AG20443 (cell line): ENCODE results near the gene SPINT3.
"Not testable (repeated sequence)": the region's sequence is repeated elsewhere in the genome, so short reads cannot be mapped to it uniquely, and the experiment has no call there.

Source experiments
- DNase-seq: peaks from one replicate; pipeline ENCODE4 v3.0.0; 2012; ENCODE audit warnings: low spot score, mixed read lengths

Gene SPINT3

GRCh38 chr20:45502561-45502960 lies 12.9 kb downstream of the SPINT3 start:
- no peak for DNase-seq

GRCh38 chr20:45501600-45501999 lies 13.8 kb downstream of the SPINT3 start:
- DNase-seq = no peak

GRCh38 chr20:45500022-45500421 lies 15.4 kb downstream of the SPINT3 start:
- DNase-seq = no peak

- no peak for DNase-seq
Observed at GRCh38 chr20:45497971-45498494, 17.4 kb downstream of the SPINT3 start.

- DNase-seq = no peak
Observed at GRCh38 chr20:45496166-45496565, 19.3 kb downstream of the SPINT3 start.

- no peak for DNase-seq
Observed at GRCh38 chr20:45495501-45495941, 19.9 kb downstream of the SPINT3 start.

GRCh38 chr20:45489083-45489531 lies 26.3 kb downstream of the SPINT3 start:
- no peak for DNase-seq

GRCh38 chr20:45487231-45487635 lies 28.2 kb downstream of the SPINT3 start:
- DNase-seq = no peak

- DNase-seq = no peak
Observed at GRCh38 chr20:45485388-45485787, 30.0 kb downstream of the SPINT3 start.

- DNase-seq = no peak
Observed at GRCh38 chr20:45484676-45485075, 30.7 kb downstream of the SPINT3 start.

GRCh38 chr20:45479822-45480221 lies 35.6 kb downstream of the SPINT3 start:
- no peak for DNase-seq

GRCh38 chr20:45477530-45478148 lies 37.8 kb downstream of the SPINT3 start:
- DNase-seq = not testable (repeated sequence)

GRCh38 chr20:45472286-45472685 lies 43.1 kb downstream of the SPINT3 start:
- DNase-seq = not testable (repeated sequence)

GRCh38 chr20:45470937-45471336 lies 44.5 kb downstream of the SPINT3 start:
- no peak for DNase-seq

- peak; percentile 49 for DNase-seq
Observed at GRCh38 chr20:45470262-45470931, 45.0 kb downstream of the SPINT3 start.

GRCh38 chr20:45469336-45470261 lies 45.8 kb downstream of the SPINT3 start, which contains the start of gene WFDC2:
Gene WFDC2, plus strand, starts transcription at chr20:45469753. Its CDS starts 29 bp downstream, at chr20:45469782.
- no peak for DNase-seq

- no peak for DNase-seq
Observed at GRCh38 chr20:45467861-45468260, 47.6 kb downstream of the SPINT3 start.

GRCh38 chr20:45467172-45467571 lies 48.2 kb downstream of the SPINT3 start:
- DNase-seq = no peak

- DNase-seq = no peak
Observed at GRCh38 chr20:45465491-45466266, 49.7 kb downstream of the SPINT3 start.

GRCh38 chr20:45463709-45464108 lies 51.7 kb downstream of the SPINT3 start:
- DNase-seq = no peak

GRCh38 chr20:45462711-45463509 lies 52.5 kb downstream of the SPINT3 start:
- no peak for DNase-seq
